GM12873 (cell line): ENCODE data around the gene BAZ2B.

Source experiments
- CTCF ChIP-seq: IDR thresholded peaks from 2 replicates; pipeline ENCODE4 v1.5.1; 2012; ENCODE audit warnings: low read depth, mild to moderate bottlenecking, moderate library complexity, low read length, control low read depth; ENCODE audit not compliant: insufficient read depth; ENCODE audit errors: missing control alignments

Gene BAZ2B

GRCh38 chr2:159450180-159450579, 166.2 kb downstream of the BAZ2B start:
- no peak for TF ChIP-seq CTCF

- TF ChIP-seq CTCF = no peak
Measured at GRCh38 chr2:159449504-159450124, 166.7 kb downstream of the BAZ2B start.

- no peak for TF ChIP-seq CTCF
Measured at GRCh38 chr2:159446817-159447216, 169.5 kb downstream of the BAZ2B start.

GRCh38 chr2:159446201-159446600, 170.1 kb downstream of the BAZ2B start:
- TF ChIP-seq CTCF = no peak

GRCh38 chr2:159445307-159445706, 171.0 kb downstream of the BAZ2B start:
- no peak for TF ChIP-seq CTCF

- no peak for TF ChIP-seq CTCF
Measured at GRCh38 chr2:159444754-159445153, 171.6 kb downstream of the BAZ2B start.

- no peak for TF ChIP-seq CTCF
Measured at GRCh38 chr2:159442159-159442852, 174.0 kb downstream of the BAZ2B start.
